ENCODE results near the gene CCDC88A. TPM values are rescaled to one million over a fixed set of nuclear protein-coding genes. Genes with fewer than 3 reads are reported as not detected.
"Not testable (repeated sequence)": the region's sequence is repeated elsewhere in the genome, so short reads cannot be mapped to it uniquely, and the experiment has no call there.

Gene CCDC88A
- total RNA-seq, 2 experiments from 2014 or later = 109 to 110 TPM

DNA sequence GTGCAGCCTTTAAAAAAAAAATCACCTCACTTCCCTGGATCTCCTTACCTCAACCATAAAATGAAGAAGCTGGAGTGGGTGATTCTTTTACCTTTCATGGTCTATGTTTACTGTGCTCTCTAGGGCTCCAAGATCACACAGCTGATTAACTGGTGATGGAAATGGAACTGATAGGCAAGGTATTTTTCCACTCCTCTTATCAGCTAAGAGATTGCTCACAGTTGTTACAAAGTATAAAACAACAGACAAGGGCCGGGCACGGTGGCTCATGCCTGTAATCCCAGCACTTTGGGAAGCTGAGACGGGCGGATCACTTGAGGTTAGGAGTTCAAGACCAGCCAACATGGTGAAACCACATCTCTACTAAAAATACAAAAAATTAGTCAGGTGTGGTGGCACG is 172.6 kb downstream of the CCDC88A start:
- intact Hi-C loops (cut with micrococcal nuclease; ENCODE audit: unreplicated experiment) = no loop called here
- POLR2A ChIA-PET = interaction anchor here (1.0 kb wide), 1 partner anchor 42 kb away, joined by 3 read pairs; no protein-coding TSS in a partner anchor
- no peaks in the 10 kb centered on the region for H3K9me3 ChIP-seq (ENCODE audit: low read length)

DNA sequence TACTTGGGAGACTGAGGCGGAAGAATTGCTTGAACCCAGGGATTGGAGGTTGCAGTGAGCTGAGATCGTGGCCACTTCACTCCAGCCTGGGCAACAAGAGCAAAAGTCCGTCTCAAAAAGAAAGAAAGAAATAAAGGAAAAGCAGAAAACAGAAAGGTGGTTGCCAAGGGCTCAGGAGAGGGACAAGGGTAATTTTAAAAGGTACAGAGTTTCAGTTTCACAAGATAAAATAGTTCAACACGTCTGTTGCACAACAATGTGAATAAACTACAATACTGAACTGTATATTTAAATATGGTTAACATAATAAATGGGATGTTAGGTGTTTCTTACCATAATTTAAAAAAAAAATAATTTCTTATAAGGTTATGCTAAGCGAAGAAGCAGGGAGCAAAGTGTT is 174.2 kb downstream of the CCDC88A start:
- ChIA-PET CTCF (ENCODE audit: unreplicated experiment) (no interaction called here), POLR2A (interaction anchor here (0.7 kb wide), 1 partner anchor 1330 kb away, joined by 3 read pairs; no protein-coding TSS in a partner anchor)

More for the DNA sequence above, 172.6 kb downstream of the CCDC88A start:
- Histone ChIP-seq H3K9me2 (ENCODE audit: insufficient read depth, low read length) (no peaks in the 10 kb centered on the region), H3K36me3 (ENCODE audit: insufficient read depth, low read length) (peaks cover 85% of the 10 kb centered on the region), H4K20me1 (ENCODE audit: insufficient read depth, low read length) (no peaks in the 10 kb centered on the region), H3K4me2 (ENCODE audit: low read length) (no peak overlapping the region), H2AFZ (ENCODE audit: low read length) (no peak overlapping the region), H3K27ac (ENCODE audit: low read depth, low read length, poor library complexity, severe bottlenecking) (no peak overlapping the region), H3K4me3 (ENCODE audit: low read depth, low read length, poor library complexity, severe bottlenecking) (no peak overlapping the region), H3K79me2 (ENCODE audit: insufficient read depth, low read depth, low read length) (no peaks in the 10 kb centered on the region), H3K4me1 (ENCODE audit: insufficient read depth, low read length, poor library complexity, severe bottlenecking) (no peaks in the 10 kb centered on the region)
- TF ChIP-seq, protein P1, sequence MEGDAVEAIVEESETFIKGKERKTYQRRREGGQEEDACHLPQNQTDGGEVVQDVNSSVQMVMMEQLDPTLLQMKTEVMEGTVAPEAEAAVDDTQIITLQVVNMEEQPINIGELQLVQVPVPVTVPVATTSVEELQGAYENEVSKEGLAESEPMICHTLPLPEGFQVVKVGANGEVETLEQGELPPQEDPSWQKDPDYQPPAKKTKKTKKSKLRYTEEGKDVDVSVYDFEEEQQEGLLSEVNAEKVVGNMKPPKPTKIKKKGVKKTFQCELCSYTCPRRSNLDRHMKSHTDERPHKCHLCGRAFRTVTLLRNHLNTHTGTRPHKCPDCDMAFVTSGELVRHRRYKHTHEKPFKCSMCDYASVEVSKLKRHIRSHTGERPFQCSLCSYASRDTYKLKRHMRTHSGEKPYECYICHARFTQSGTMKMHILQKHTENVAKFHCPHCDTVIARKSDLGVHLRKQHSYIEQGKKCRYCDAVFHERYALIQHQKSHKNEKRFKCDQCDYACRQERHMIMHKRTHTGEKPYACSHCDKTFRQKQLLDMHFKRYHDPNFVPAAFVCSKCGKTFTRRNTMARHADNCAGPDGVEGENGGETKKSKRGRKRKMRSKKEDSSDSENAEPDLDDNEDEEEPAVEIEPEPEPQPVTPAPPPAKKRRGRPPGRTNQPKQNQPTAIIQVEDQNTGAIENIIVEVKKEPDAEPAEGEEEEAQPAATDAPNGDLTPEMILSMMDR (conservative IDR thresholded peaks at IDR 0.05; ENCODE audit: low read length) = no peak
- no peak for TF ChIP-seq EZH2phosphoT487 (IDR thresholded peaks at IDR 0.05; ENCODE audit: borderline replicate concordance, low read depth, low read length)
- no peak for DNase-seq (ENCODE audit: low spot score)
- CTCF ChIA-PET (ENCODE audit: unreplicated experiment) = no interaction called here
- BruUV-seq (replicated peaks) = no TSS peak

DNA sequence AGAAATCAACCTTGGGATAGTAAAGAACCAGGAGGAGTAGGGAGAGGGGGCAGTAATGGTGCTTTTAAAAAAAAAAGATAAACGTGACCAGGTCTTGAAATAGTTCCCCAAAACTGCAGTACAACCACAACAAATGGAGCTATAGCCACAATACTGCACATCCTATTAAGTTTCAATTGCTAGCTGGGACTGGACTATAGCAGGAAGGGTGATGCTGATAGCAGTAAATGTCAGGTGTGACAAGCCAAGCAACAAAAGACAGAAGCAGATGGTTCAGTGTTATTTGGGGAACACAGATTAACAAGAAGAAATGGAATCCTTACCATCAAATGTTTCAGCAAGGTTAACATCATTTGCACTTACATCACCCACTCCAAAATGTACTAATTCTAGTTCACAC is 177.0 kb downstream of the CCDC88A start:
- Histone ChIP-seq H3K79me2 (ENCODE audit: insufficient read depth, low read depth, low read length) (no peaks in the 10 kb centered on the region), H3K36me3 (ENCODE audit: insufficient read depth, low read length) (peaks cover 88% of the 10 kb centered on the region), H3K4me1 (ENCODE audit: insufficient read depth, low read length, poor library complexity, severe bottlenecking) (no peaks in the 10 kb centered on the region), H3K9me3 (ENCODE audit: low read length) (no peaks in the 10 kb centered on the region), H3K9me2 (ENCODE audit: insufficient read depth, low read length) (no peaks in the 10 kb centered on the region), H2AFZ (ENCODE audit: low read length) (no peak overlapping the region), H4K20me1 (ENCODE audit: insufficient read depth, low read length) (no peaks in the 10 kb centered on the region), H3K4me3 (ENCODE audit: low read depth, low read length, poor library complexity, severe bottlenecking) (no peak overlapping the region), H3K27ac (ENCODE audit: low read depth, low read length, poor library complexity, severe bottlenecking) (no peak overlapping the region), H3K4me2 (ENCODE audit: low read length) (no peak overlapping the region)
- CTCF ChIA-PET (ENCODE audit: unreplicated experiment) = no interaction called here
- no peak for TF ChIP-seq EZH2phosphoT487 (IDR thresholded peaks at IDR 0.05; ENCODE audit: borderline replicate concordance, low read depth, low read length)
- TF ChIP-seq, protein P1 (conservative IDR thresholded peaks at IDR 0.05; ENCODE audit: low read length) = no peak
- DNase-seq (ENCODE audit: low spot score) = no peak
- intact Hi-C loops (cut with micrococcal nuclease; ENCODE audit: unreplicated experiment) = no loop called here
- no TSS peak for BruUV-seq (replicated peaks)
- POLR2A ChIA-PET = no interaction called here

More for the DNA sequence above, 174.2 kb downstream of the CCDC88A start:
- TF ChIP-seq, protein P1 (conservative IDR thresholded peaks at IDR 0.05; ENCODE audit: low read length) = no peak
- no peak for TF ChIP-seq EZH2phosphoT487 (IDR thresholded peaks at IDR 0.05; ENCODE audit: borderline replicate concordance, low read depth, low read length)
- Histone ChIP-seq H3K4me1 (ENCODE audit: insufficient read depth, low read length, poor library complexity, severe bottlenecking) (no peaks in the 10 kb centered on the region), H4K20me1 (ENCODE audit: insufficient read depth, low read length) (no peaks in the 10 kb centered on the region), H3K4me2 (ENCODE audit: low read length) (no peak overlapping the region), H2AFZ (ENCODE audit: low read length) (no peak overlapping the region), H3K36me3 (ENCODE audit: insufficient read depth, low read length) (peaks cover 87% of the 10 kb centered on the region), H3K27ac (ENCODE audit: low read depth, low read length, poor library complexity, severe bottlenecking) (no peak overlapping the region), H3K9me3 (ENCODE audit: low read length) (no peaks in the 10 kb centered on the region), H3K79me2 (ENCODE audit: insufficient read depth, low read depth, low read length) (no peaks in the 10 kb centered on the region), H3K9me2 (ENCODE audit: insufficient read depth, low read length) (no peaks in the 10 kb centered on the region), H3K4me3 (ENCODE audit: low read depth, low read length, poor library complexity, severe bottlenecking) (no peak overlapping the region)
- no TSS peak for BruUV-seq (replicated peaks)
- intact Hi-C loops (cut with micrococcal nuclease; ENCODE audit: unreplicated experiment) = no loop called here
- DNase-seq (ENCODE audit: low spot score) = no peak

DNA sequence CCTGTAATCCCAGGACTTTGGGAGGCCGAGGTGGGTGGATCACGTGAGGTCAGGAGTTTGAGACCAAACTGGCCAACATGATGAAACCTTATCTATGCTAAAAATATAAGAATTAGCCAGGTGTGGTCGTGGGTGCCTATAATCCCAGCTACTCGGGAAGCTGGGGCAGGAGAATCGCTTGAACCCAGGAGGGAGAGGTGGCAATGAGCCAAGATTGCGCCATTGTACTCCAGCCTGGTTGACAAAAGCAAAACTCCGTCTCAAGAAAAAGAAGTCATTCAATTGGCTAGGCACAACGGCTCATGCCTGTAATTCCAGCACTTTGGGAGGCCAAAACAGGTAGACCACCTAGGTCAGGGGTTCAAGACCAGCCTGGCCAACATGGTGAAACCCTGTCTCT is 178.1 kb downstream of the CCDC88A start:
- BruUV-seq (replicated peaks); H3K79me2 ChIP-seq (ENCODE audit: insufficient read depth, low read depth, low read length); CTCF ChIA-PET (ENCODE audit: unreplicated experiment); H3K4me3 ChIP-seq (ENCODE audit: low read depth, low read length, poor library complexity, severe bottlenecking); intact Hi-C loops (cut with micrococcal nuclease; ENCODE audit: unreplicated experiment); H3K4me2 ChIP-seq (ENCODE audit: low read length); H4K20me1 ChIP-seq (ENCODE audit: insufficient read depth, low read length); DNase-seq (ENCODE audit: low spot score); H3K4me1 ChIP-seq (ENCODE audit: insufficient read depth, low read length, poor library complexity, severe bottlenecking); H3K9me3 ChIP-seq (ENCODE audit: low read length); H2AFZ ChIP-seq (ENCODE audit: low read length); H3K9me2 ChIP-seq (ENCODE audit: insufficient read depth, low read length); H3K27ac ChIP-seq (ENCODE audit: low read depth, low read length, poor library complexity, severe bottlenecking): not testable (repeated sequence)
- H3K36me3 ChIP-seq (ENCODE audit: insufficient read depth, low read length) = peaks cover 89% of the 10 kb centered on the region
- POLR2A ChIA-PET = interaction anchor here (0.7 kb wide), 1 partner anchor 1462 kb away, joined by 4 read pairs; no protein-coding TSS in a partner anchor
